ENCODE results near the gene PLBD1. TPM values are rescaled to one million over a fixed set of nuclear protein-coding genes. Genes with fewer than 3 reads are reported as not detected.

Gene PLBD1
- total RNA-seq, 4 donors from 2014 or later: 30.8 to 74.6 (median 40.4) TPM

GRCh38 chr12:14612898-14613445 lies 45.3 kb upstream of the PLBD1 start:
- H3K27me3 ChIP-seq: no peaks in the 10 kb centered on the region
- H3K4me3 ChIP-seq: no peak overlapping the region
- WGBS, 2 donors (ENCODE audit: low coverage in 1 of 2): 58% methylated on average over 3 of the region's 3 CpGs
- in situ Hi-C loops (cut with MboI; ENCODE audit: low pct_ligation_motif_present in 1 of 4, low pct_unique_long_range_greater_than_20kb in 1 of 4, low sequenced_read_pairs in 3 of 4): loop anchor here (10.0 to 25.0 kb wide), 3 partner anchors 101 to 378 kb away; no protein-coding TSS in a partner anchor
- intact Hi-C loops (cut with DNase I; ENCODE audit: low total_unique reads): no loop called here
- peak overlapping the region in 2 of 4 donors; percentile 11 to 32 for H3K27ac ChIP-seq
- peaks cover 14 to 19% of the 10 kb centered on the region in 2 donors for H3K9me3 ChIP-seq
- TF ChIP-seq POLR2AphosphoS5 (IDR thresholded peaks at IDR 0.05) (no peak), POLR2A (IDR thresholded peaks at IDR 0.05) (no peak), EP300 (IDR thresholded peaks at IDR 0.05; ENCODE audit: low read depth) (no peak), CTCF (IDR thresholded peaks at IDR 0.05) (no peak)
- no peak for DNase-seq
- peaks cover 0 to 30% (median 16%) of the 10 kb centered on the region in 4 donors for H3K4me1 ChIP-seq
- peaks cover 0 to 8% (median 2%) of the 10 kb centered on the region in 4 donors for H3K36me3 ChIP-seq

- in situ Hi-C loops (cut with MboI; ENCODE audit: low pct_ligation_motif_present in 1 of 4, low pct_unique_long_range_greater_than_20kb in 1 of 4, low sequenced_read_pairs in 3 of 4) (loop anchor here (10.0 to 25.0 kb wide), 3 partner anchors 100 to 377 kb away; no protein-coding TSS in a partner anchor), intact Hi-C loops (cut with DNase I; ENCODE audit: low total_unique reads) (no loop called here)
- H3K9me3 ChIP-seq: peaks cover 20 to 26% of the 10 kb centered on the region in 2 donors
- peak overlapping the region in 3 of 4 donors; percentile 45 to 65 (median 50) for H3K27ac ChIP-seq
- 92 to 100% methylated on average over 2 to 3 of the region's 3 CpGs for WGBS, 2 donors (ENCODE audit: low coverage in 1 of 2)
- TF ChIP-seq CTCF (IDR thresholded peaks at IDR 0.05) (no peak), POLR2AphosphoS5 (IDR thresholded peaks at IDR 0.05) (peak in 1 of 3 donors; percentile 16)
- no peak overlapping the region for H3K4me3 ChIP-seq
- DNase-seq: no peak
- no peaks in the 10 kb centered on the region for H3K27me3 ChIP-seq
- H3K4me1 ChIP-seq: peaks cover 0 to 30% (median 16%) of the 10 kb centered on the region in 4 donors
- H3K36me3 ChIP-seq: peaks cover 0 to 5% (median 2%) of the 10 kb centered on the region in 4 donors
Measured at GRCh38 chr12:14612250-14612649, 44.6 kb upstream of the PLBD1 start.

- Histone ChIP-seq H3K36me3 (peaks cover 0 to 4% (median 2%) of the 10 kb centered on the region in 4 donors), H3K4me3 (no peak overlapping the region), H3K27me3 (no peaks in the 10 kb centered on the region), H3K4me1 (peaks cover 0 to 30% (median 16%) of the 10 kb centered on the region in 4 donors), H3K9me3 (peaks cover 25 to 30% of the 10 kb centered on the region in 2 donors), H3K27ac (peak overlapping the region in 3 of 4 donors; percentile 45 to 65 (median 50))
- in situ Hi-C loops (cut with MboI; ENCODE audit: low pct_ligation_motif_present in 1 of 4, low pct_unique_long_range_greater_than_20kb in 1 of 4, low sequenced_read_pairs in 3 of 4): loop anchor here (10.0 to 25.0 kb wide), 3 partner anchors 99 to 377 kb away; no protein-coding TSS in a partner anchor
- intact Hi-C loops (cut with DNase I; ENCODE audit: low total_unique reads): no loop called here
- no peak for DNase-seq
- 94 to 100% methylated on average over 1 to 3 of the region's 3 CpGs for WGBS, 2 donors (ENCODE audit: low coverage in 1 of 2)
- TF ChIP-seq CTCF (IDR thresholded peaks at IDR 0.05) (no peak), POLR2A (IDR thresholded peaks at IDR 0.05) (no peak), EP300 (IDR thresholded peaks at IDR 0.05; ENCODE audit: low read depth) (no peak), POLR2AphosphoS5 (IDR thresholded peaks at IDR 0.05) (no peak)
Measured at GRCh38 chr12:14611640-14612203, 44.0 kb upstream of the PLBD1 start.

GRCh38 chr12:14607568-14607967 lies 39.9 kb upstream of the PLBD1 start:
- DNase-seq: no peak
- H3K27ac ChIP-seq: no peak overlapping the region
- in situ Hi-C loops (cut with MboI; ENCODE audit: low pct_ligation_motif_present in 1 of 4, low pct_unique_long_range_greater_than_20kb in 1 of 4, low sequenced_read_pairs in 3 of 4) (loop anchor here in 3 of 4 donors (25.0 kb wide), 2 partner anchors 95 to 370 kb away; no protein-coding TSS in a partner anchor), intact Hi-C loops (cut with DNase I; ENCODE audit: low total_unique reads) (no loop called here)
- peaks cover 0 to 6% (median 0%) of the 10 kb centered on the region in 4 donors for H3K4me1 ChIP-seq
- H3K27me3 ChIP-seq: no peaks in the 10 kb centered on the region
- TF ChIP-seq POLR2A (IDR thresholded peaks at IDR 0.05) (no peak), CTCF (IDR thresholded peaks at IDR 0.05) (no peak), POLR2AphosphoS5 (IDR thresholded peaks at IDR 0.05) (no peak), EP300 (IDR thresholded peaks at IDR 0.05; ENCODE audit: low read depth) (no peak)
- no peak overlapping the region for H3K4me3 ChIP-seq
- H3K36me3 ChIP-seq: peaks cover 0 to 4% (median 0%) of the 10 kb centered on the region in 4 donors
- peaks cover 49 to 65% of the 10 kb centered on the region in 2 donors for H3K9me3 ChIP-seq

Data from transverse colon (tissue), 4 donors.